Measurements from ENCODE around the gene GRWD1. TPM values are rescaled to one million over a fixed set of nuclear protein-coding genes. Genes with fewer than 3 reads are reported as not detected.
A peak's percentile ranks its signal among the peaks of the same experiment; 100 is the strongest.

Gene GRWD1
- total and polyA plus RNA-seq, 2 of the 13 experiments (the other 11 are each of a cell fraction or from before 2014, with no cell fraction given), result 10.8 to 46.6 TPM

DNA sequence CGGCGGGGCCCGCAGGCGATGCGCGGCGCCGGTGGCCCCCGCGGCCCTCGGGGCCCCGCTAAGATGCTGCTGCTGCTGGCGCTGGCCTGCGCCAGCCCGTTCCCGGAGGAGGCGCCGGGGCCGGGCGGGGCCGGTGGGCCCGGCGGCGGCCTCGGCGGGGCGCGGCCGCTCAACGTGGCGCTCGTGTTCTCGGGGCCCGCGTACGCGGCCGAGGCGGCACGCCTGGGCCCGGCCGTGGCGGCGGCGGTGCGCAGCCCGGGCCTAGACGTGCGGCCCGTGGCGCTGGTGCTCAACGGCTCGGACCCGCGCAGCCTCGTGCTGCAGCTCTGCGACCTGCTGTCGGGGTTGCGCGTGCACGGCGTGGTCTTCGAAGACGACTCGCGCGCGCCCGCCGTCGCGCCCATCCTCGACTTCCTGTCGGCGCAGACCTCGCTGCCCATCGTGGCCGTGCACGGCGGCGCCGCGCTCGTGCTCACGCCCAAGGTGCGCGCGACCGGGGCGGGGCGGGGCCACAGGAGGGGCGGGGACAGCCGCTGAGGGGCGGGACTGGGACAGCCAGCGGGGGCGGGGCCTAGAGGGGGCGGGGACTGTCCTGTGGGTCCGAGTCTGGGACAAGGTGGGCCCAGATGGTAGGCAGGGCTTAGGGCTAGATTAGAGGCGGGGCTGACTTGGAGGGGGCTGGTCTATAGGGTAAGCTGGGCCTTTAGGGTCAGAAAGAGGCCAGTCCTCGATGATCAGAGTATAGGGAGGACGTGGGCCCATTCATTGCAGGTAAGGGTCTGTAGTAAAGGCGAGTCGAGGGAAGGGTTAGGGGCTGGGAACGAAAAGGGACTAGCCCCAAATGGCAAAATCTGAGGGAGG is 47.2 kb upstream of the GRWD1 start (continued):
- no peak for TF ChIP-seq FOXC1 (CRISPR knock-in tag; IDR thresholded peaks at IDR 0.05; ENCODE audit: borderline replicate concordance)
- TF ChIP-seq ZNF501 (CRISPR knock-in tag; IDR thresholded peaks at IDR 0.05), result no peak
- no peak for TF ChIP-seq MAZ (IDR thresholded peaks at IDR 0.05; ENCODE audit: borderline replicate concordance, low read depth, low read length)
- TF ChIP-seq MAZ (CRISPR knock-in tag; IDR thresholded peaks at IDR 0.05; ENCODE audit: low read depth), result 0 out of 2 replicates have a peak, but pooled peaks have one; percentile 24
- TF ChIP-seq USF2 (IDR thresholded peaks at IDR 0.05; ENCODE audit: low read depth, low read length), result no peak
- TF ChIP-seq USF2 (CRISPR knock-in tag; IDR thresholded peaks at IDR 0.05; ENCODE audit: borderline replicate concordance), result no peak
- no peak for TF ChIP-seq SRSF4 (IDR thresholded peaks at IDR 0.05; ENCODE audit: low read depth, low read length, poor library complexity, severe bottlenecking)
- TF ChIP-seq ELF1 (CRISPR knock-in tag; IDR thresholded peaks at IDR 0.05), result peak; percentile 36; the same call in 1 of the 2 replicates
- TF ChIP-seq ZMYM3 (CRISPR knock-in tag; IDR thresholded peaks at IDR 0.05), result no peak
- no peak for TF ChIP-seq HES4 (CRISPR knock-in tag; IDR thresholded peaks at IDR 0.05; ENCODE audit: borderline replicate concordance)
- TF ChIP-seq ZNF605 (CRISPR knock-in tag; IDR thresholded peaks at IDR 0.05), result no peak
- no peak for TF ChIP-seq ZNF552 (CRISPR knock-in tag; IDR thresholded peaks at IDR 0.05; ENCODE audit: borderline replicate concordance)
- no peak for TF ChIP-seq ZFP1 (CRISPR knock-in tag; IDR thresholded peaks at IDR 0.05)
- TF ChIP-seq, protein P1, sequence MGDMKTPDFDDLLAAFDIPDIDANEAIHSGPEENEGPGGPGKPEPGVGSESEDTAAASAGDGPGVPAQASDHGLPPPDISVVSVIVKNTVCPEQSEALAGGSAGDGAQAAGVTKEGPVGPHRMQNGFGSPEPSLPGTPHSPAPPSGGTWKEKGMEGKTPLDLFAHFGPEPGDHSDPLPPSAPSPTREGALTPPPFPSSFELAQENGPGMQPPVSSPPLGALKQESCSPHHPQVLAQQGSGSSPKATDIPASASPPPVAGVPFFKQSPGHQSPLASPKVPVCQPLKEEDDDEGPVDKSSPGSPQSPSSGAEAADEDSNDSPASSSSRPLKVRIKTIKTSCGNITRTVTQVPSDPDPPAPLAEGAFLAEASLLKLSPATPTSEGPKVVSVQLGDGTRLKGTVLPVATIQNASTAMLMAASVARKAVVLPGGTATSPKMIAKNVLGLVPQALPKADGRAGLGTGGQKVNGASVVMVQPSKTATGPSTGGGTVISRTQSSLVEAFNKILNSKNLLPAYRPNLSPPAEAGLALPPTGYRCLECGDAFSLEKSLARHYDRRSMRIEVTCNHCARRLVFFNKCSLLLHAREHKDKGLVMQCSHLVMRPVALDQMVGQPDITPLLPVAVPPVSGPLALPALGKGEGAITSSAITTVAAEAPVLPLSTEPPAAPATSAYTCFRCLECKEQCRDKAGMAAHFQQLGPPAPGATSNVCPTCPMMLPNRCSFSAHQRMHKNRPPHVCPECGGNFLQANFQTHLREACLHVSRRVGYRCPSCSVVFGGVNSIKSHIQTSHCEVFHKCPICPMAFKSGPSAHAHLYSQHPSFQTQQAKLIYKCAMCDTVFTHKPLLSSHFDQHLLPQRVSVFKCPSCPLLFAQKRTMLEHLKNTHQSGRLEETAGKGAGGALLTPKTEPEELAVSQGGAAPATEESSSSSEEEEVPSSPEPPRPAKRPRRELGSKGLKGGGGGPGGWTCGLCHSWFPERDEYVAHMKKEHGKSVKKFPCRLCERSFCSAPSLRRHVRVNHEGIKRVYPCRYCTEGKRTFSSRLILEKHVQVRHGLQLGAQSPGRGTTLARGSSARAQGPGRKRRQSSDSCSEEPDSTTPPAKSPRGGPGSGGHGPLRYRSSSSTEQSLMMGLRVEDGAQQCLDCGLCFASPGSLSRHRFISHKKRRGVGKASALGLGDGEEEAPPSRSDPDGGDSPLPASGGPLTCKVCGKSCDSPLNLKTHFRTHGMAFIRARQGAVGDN (CRISPR knock-in tag; IDR thresholded peaks at IDR 0.05), result peak; percentile 73
- TF ChIP-seq RBFOX2 (IDR thresholded peaks at IDR 0.05; ENCODE audit: low read depth, low read length), result peak; percentile 80
- no peak for TF ChIP-seq FOSL1 (CRISPR knock-in tag; IDR thresholded peaks at IDR 0.05; ENCODE audit: borderline replicate concordance)
- TF ChIP-seq, protein P2, sequence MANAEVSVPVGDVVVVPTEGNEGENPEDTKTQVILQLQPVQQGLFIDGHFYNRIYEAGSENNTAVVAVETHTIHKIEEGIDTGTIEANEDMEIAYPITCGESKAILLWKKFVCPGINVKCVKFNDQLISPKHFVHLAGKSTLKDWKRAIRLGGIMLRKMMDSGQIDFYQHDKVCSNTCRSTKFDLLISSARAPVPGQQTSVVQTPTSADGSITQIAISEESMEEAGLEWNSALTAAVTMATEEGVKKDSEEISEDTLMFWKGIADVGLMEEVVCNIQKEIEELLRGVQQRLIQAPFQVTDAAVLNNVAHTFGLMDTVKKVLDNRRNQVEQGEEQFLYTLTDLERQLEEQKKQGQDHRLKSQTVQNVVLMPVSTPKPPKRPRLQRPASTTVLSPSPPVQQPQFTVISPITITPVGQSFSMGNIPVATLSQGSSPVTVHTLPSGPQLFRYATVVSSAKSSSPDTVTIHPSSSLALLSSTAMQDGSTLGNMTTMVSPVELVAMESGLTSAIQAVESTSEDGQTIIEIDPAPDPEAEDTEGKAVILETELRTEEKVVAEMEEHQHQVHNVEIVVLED (CRISPR knock-in tag; IDR thresholded peaks at IDR 0.05; ENCODE audit: borderline replicate concordance), result peak; percentile 43; the same call in 1 of the 2 replicates
- no peak for TF ChIP-seq ZC3H13 (CRISPR knock-in tag; IDR thresholded peaks at IDR 0.05)
- no peak for TF ChIP-seq GATA4 (IDR thresholded peaks at IDR 0.05; ENCODE audit: borderline replicate concordance, low read depth)
- no peak for TF ChIP-seq MAFF (IDR thresholded peaks at IDR 0.05; ENCODE audit: low read depth, low read length)
- no peak for TF ChIP-seq ZNF660 (CRISPR knock-in tag; IDR thresholded peaks at IDR 0.05; ENCODE audit: borderline replicate concordance, low read depth)
- TF ChIP-seq ETV5 (CRISPR knock-in tag; IDR thresholded peaks at IDR 0.05; ENCODE audit: borderline replicate concordance), result peak; percentile 49; the same call in 1 of the 2 replicates

Data from HepG2 (cell line).